Pulmonary artery endothelial cell (primary cell): ENCODE data around the gene LCN9. TPM values are rescaled to one million over a fixed set of nuclear protein-coding genes. Genes with fewer than 3 reads are reported as not detected.

Experiments used
- DNase-seq: peaks from one replicate; pipeline ENCODE4 v3.0.0-alpha.2; 2011; ENCODE audit warnings: low read depth, low spot score
- total RNA-seq: library from RNA; depleted of rRNA; stranded (reverse); fragments of >200 nt; gene quantifications from 2 replicates; pipeline ENCODE4 v1.2.3, GENCODE V29; 2014

The LCN9 gene
- total RNA-seq, 1 donor from 2014 or later, result not detected

GRCh38 chr9:135696446-135696845 is 33.3 kb downstream of the LCN9 start:
- no peak for DNase-seq

- DNase-seq, result no peak
These were observed 34.1 kb downstream of the LCN9 start for GRCh38 chr9:135697226-135697625.

- DNase-seq, result no peak
These were observed 35.1 kb downstream of the LCN9 start for GRCh38 chr9:135698236-135698635.

GRCh38 chr9:135698767-135699166 is 35.7 kb downstream of the LCN9 start:
- no peak for DNase-seq

- no peak for DNase-seq
These were observed 36.3 kb downstream of the LCN9 start, which contains the start of gene SOHLH1 for GRCh38 chr9:135699440-135699839. SOHLH1 (minus strand) TSS chr9:135699481; CDS start chr9:135699467, 14 bp downstream.

- no peak for DNase-seq
These were observed 37.4 kb downstream of the LCN9 start for GRCh38 chr9:135700525-135700924.

- no peak for DNase-seq
These were observed 38.2 kb downstream of the LCN9 start for GRCh38 chr9:135701067-135701958.

- DNase-seq, result no peak
These were observed 39.0 kb downstream of the LCN9 start, which contains the start of gene KCNT1 for GRCh38 chr9:135701959-135702721. KCNT1 (plus strand) TSS chr9:135702185; CDS start chr9:135702259, 74 bp downstream.

- no peak for DNase-seq
These were observed 40.6 kb downstream of the LCN9 start for GRCh38 chr9:135703726-135704125.

- DNase-seq, result no peak
These were observed 41.4 kb downstream of the LCN9 start for GRCh38 chr9:135704483-135704882.

GRCh38 chr9:135705376-135705775 is 42.3 kb downstream of the LCN9 start:
- DNase-seq, result no peak

- DNase-seq, result no peak
These were observed 43.2 kb downstream of the LCN9 start for GRCh38 chr9:135706288-135706687.

- DNase-seq, result no peak
These were observed 44.4 kb downstream of the LCN9 start for GRCh38 chr9:135707252-135708138.

- DNase-seq, result no peak
These were observed 45.1 kb downstream of the LCN9 start for GRCh38 chr9:135708164-135708563.

GRCh38 chr9:135711391-135711790 is 48.3 kb downstream of the LCN9 start:
- no peak for DNase-seq

- no peak for DNase-seq
These were observed 48.8 kb downstream of the LCN9 start for GRCh38 chr9:135711881-135712280.

GRCh38 chr9:135712613-135713295 is 49.6 kb downstream of the LCN9 start:
- DNase-seq, result no peak

- no peak for DNase-seq
These were observed 51.3 kb downstream of the LCN9 start for GRCh38 chr9:135714242-135715055.

GRCh38 chr9:135715056-135715595 is 52.0 kb downstream of the LCN9 start:
- no peak for DNase-seq

GRCh38 chr9:135716045-135716444 is 52.9 kb downstream of the LCN9 start:
- DNase-seq, result no peak
